SK-N-SH treated with all-trans-retinoic acid at 6 μM for 48 hours (cell line): ENCODE data around the gene CNPY4.

Source experiments
- ATAC-seq: fragments of 200-7000 bp; cut with Tn5 transposase; 3 replicates; pipeline ENCODE4 v1.9.1; 2020; ENCODE audit warnings: mild to moderate bottlenecking, moderate library complexity
- ARNTL ChIP-seq: fragments of 450-650 bp; formaldehyde crosslinking; IDR thresholded peaks from 2 replicates; pipeline ENCODE4 v1.5.0; 2020; ENCODE audit warnings: low read depth, mild to moderate bottlenecking, moderate library complexity, borderline replicate concordance
- BACH2 ChIP-seq: fragments of 250-450 bp; sonication (Bioruptor Pico); IDR thresholded peaks from 2 replicates; pipeline ENCODE4 v1.9.0; 2021; ENCODE audit warnings: mild to moderate bottlenecking, borderline replicate concordance
- CSDC2 ChIP-seq: fragments of 250-450 bp; sonication (Bioruptor Pico); IDR thresholded peaks from 2 replicates; pipeline ENCODE4 v1.5.0; 2020; ENCODE audit warnings: mild to moderate bottlenecking, moderate library complexity
- ESRRG ChIP-seq: fragments of 250-450 bp; sonication (Bioruptor Pico); IDR thresholded peaks from 2 replicates; pipeline ENCODE4 v1.6.1; 2021; ENCODE audit warnings: mild to moderate bottlenecking
- ISL1 ChIP-seq: fragments of 250-450 bp; sonication (Bioruptor Pico); IDR thresholded peaks from 2 replicates; pipeline ENCODE4 v2.1.2; 2022; ENCODE audit warnings: mild to moderate bottlenecking, moderate library complexity
- OSR1 ChIP-seq: fragments of 250-450 bp; sonication (Bioruptor Pico); IDR thresholded peaks from 2 replicates; pipeline ENCODE4 v1.8.0; 2022; ENCODE audit warnings: moderate library complexity, mild to moderate bottlenecking, inconsistent platforms
- PPARA ChIP-seq: fragments of 250-450 bp; sonication (Bioruptor Pico); IDR thresholded peaks from 2 replicates; pipeline ENCODE4 v1.5.0; 2020; ENCODE audit warnings: mild to moderate bottlenecking, borderline replicate concordance
- RARB ChIP-seq: fragments of 250-450 bp; sonication (Bioruptor Pico); IDR thresholded peaks from 2 replicates; pipeline ENCODE4 v1.8.0; 2021; ENCODE audit warnings: mild to moderate bottlenecking, moderate library complexity
- SNAI2 ChIP-seq: fragments of 250-450 bp; sonication (Bioruptor Pico); IDR thresholded peaks from 2 replicates; pipeline ENCODE4 v1.5.0; 2020; ENCODE audit warnings: mild to moderate bottlenecking, moderate library complexity
- TOX ChIP-seq: fragments of 250-450 bp; sonication (Bioruptor Pico); IDR thresholded peaks from 2 replicates; pipeline ENCODE4 v1.8.0; 2021; ENCODE audit warnings: mild to moderate bottlenecking, moderate library complexity, borderline replicate concordance
- ZC3H10 ChIP-seq: fragments of 250-450 bp; sonication (Bioruptor Pico); IDR thresholded peaks from 2 replicates; pipeline ENCODE4 v1.5.1; 2021; ENCODE audit warnings: mild to moderate bottlenecking, moderate library complexity
- ZFP3 ChIP-seq: fragments of 250-450 bp; sonication (Bioruptor Pico); IDR thresholded peaks from 2 replicates; pipeline ENCODE4 v1.5.0; 2020; ENCODE audit warnings: mild to moderate bottlenecking, moderate library complexity
- ZNF565 ChIP-seq: fragments of 450-650 bp; formaldehyde crosslinking; conservative IDR thresholded peaks from 2 replicates; pipeline ENCODE4 v1.5.0; 2020; ENCODE audit warnings: low read depth, mild to moderate bottlenecking, moderate library complexity
- ZNF70 ChIP-seq: fragments of 450-650 bp; formaldehyde crosslinking; IDR thresholded peaks from 2 replicates; pipeline ENCODE4 v1.5.0; 2020; ENCODE audit warnings: mild to moderate bottlenecking, moderate library complexity
- ZNF8 ChIP-seq: fragments of 450-650 bp; formaldehyde crosslinking; IDR thresholded peaks from 2 replicates; pipeline ENCODE4 v1.5.0; 2020; ENCODE audit warnings: mild to moderate bottlenecking, moderate library complexity
- TF ChIP-seq, protein P1 (sequence below): fragments of 250-450 bp; sonication (Bioruptor Pico); IDR thresholded peaks from 2 replicates; pipeline ENCODE4 v1.8.0; 2020; ENCODE audit warnings: mild to moderate bottlenecking, moderate library complexity, borderline replicate concordance
- TF ChIP-seq, protein P2 (sequence below): fragments of 250-450 bp; sonication (Bioruptor Pico); IDR thresholded peaks from 2 replicates; pipeline ENCODE4 v1.5.1; 2021; ENCODE audit warnings: mild to moderate bottlenecking, moderate library complexity
- TF ChIP-seq, protein P3 (sequence below): fragments of 250-450 bp; sonication (Bioruptor Pico); IDR thresholded peaks from 2 replicates; pipeline ENCODE4 v1.8.0; 2021; ENCODE audit warnings: low read depth, mild to moderate bottlenecking, moderate library complexity, borderline replicate concordance
- TF ChIP-seq, protein P4 (sequence below): fragments of 250-450 bp; sonication (Bioruptor Pico); IDR thresholded peaks from 2 replicates; pipeline ENCODE4 v1.5.0; 2020; ENCODE audit warnings: mild to moderate bottlenecking, moderate library complexity

Gene CNPY4

DNA sequence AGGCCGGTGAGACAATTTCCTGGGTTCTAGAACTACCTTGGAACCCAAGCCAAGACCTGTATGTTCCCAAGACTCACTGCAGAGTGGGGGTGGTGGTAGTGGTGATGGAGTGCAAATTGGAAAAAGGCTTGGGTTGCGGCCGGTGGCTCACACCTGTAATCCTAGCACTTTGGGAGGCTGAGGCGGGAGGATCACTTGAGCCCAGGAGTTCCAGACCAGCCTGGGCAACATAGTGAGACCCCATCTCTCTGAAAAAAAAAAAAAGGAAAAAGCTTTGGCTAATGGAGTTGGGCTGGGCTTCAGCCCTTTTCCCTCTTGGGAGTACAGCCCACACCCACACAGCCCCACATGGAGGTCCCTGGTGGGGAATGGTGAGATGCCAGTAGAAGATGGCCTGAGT is 13.9 kb upstream of the CNPY4 start:
- TF ChIP-seq, protein P1, sequence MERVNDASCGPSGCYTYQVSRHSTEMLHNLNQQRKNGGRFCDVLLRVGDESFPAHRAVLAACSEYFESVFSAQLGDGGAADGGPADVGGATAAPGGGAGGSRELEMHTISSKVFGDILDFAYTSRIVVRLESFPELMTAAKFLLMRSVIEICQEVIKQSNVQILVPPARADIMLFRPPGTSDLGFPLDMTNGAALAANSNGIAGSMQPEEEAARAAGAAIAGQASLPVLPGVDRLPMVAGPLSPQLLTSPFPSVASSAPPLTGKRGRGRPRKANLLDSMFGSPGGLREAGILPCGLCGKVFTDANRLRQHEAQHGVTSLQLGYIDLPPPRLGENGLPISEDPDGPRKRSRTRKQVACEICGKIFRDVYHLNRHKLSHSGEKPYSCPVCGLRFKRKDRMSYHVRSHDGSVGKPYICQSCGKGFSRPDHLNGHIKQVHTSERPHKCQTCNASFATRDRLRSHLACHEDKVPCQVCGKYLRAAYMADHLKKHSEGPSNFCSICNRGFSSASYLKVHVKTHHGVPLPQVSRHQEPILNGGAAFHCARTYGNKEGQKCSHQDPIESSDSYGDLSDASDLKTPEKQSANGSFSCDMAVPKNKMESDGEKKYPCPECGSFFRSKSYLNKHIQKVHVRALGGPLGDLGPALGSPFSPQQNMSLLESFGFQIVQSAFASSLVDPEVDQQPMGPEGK (CRISPR knock-in tag), result no peak
- TF ChIP-seq OSR1 (CRISPR knock-in tag) (no peak), ZNF565 (CRISPR knock-in tag) (no peak), ZFP3 (CRISPR knock-in tag) (no peak), CSDC2 (CRISPR knock-in tag) (no peak), ZNF8 (CRISPR knock-in tag) (no peak), PPARA (no peak), RARB (CRISPR knock-in tag) (no peak), SNAI2 (CRISPR knock-in tag) (no peak), ESRRG (no peak)
- TF ChIP-seq, protein P2, sequence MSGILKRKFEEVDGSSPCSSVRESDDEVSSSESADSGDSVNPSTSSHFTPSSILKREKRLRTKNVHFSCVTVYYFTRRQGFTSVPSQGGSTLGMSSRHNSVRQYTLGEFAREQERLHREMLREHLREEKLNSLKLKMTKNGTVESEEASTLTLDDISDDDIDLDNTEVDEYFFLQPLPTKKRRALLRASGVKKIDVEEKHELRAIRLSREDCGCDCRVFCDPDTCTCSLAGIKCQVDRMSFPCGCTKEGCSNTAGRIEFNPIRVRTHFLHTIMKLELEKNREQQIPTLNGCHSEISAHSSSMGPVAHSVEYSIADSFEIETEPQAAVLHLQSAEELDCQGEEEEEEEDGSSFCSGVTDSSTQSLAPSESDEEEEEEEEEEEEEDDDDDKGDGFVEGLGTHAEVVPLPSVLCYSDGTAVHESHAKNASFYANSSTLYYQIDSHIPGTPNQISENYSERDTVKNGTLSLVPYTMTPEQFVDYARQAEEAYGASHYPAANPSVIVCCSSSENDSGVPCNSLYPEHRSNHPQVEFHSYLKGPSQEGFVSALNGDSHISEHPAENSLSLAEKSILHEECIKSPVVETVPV (CRISPR knock-in tag), result no peak
- no peak for ATAC-seq

DNA sequence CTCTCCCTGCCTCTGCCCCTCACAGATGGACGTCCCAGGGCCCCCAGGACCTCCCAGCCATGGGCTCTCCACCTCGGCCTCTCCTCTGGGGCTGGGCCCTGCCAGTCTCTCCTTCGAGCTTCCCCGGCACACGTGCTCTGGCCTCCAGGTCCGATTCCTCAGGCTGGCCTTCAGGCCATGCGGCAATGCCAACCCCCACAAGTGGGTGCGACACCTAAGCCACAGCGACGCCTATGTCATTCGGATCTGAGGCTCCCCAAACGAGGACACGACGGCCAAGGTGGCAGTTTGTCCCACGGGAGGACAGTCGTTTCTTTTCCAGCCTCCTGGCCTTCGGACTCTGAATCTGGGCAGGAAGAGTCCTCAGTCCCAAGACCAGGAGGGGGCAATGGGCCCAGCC is 12.8 kb upstream of the CNPY4 start:
- no peak for ATAC-seq
- TF ChIP-seq ZNF70 (no peak), ARNTL (CRISPR knock-in tag) (no peak), TOX (CRISPR knock-in tag) (no peak), ZNF8 (CRISPR knock-in tag) (no peak), OSR1 (CRISPR knock-in tag) (no peak), ZFP3 (CRISPR knock-in tag) (no peak), SNAI2 (CRISPR knock-in tag) (no peak)
- TF ChIP-seq, protein P3, sequence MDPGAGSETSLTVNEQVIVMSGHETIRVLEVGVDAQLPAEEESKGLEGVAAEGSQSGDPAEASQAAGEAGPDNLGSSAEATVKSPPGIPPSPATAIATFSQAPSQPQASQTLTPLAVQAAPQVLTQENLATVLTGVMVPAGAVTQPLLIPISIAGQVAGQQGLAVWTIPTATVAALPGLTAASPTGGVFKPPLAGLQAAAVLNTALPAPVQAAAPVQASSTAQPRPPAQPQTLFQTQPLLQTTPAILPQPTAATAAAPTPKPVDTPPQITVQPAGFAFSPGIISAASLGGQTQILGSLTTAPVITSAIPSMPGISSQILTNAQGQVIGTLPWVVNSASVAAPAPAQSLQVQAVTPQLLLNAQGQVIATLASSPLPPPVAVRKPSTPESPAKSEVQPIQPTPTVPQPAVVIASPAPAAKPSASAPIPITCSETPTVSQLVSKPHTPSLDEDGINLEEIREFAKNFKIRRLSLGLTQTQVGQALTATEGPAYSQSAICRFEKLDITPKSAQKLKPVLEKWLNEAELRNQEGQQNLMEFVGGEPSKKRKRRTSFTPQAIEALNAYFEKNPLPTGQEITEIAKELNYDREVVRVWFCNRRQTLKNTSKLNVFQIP (CRISPR knock-in tag), result no peak
- TF ChIP-seq, protein P2 (CRISPR knock-in tag), result no peak
- TF ChIP-seq, protein P1 (CRISPR knock-in tag), result no peak
- TF ChIP-seq, protein P4, sequence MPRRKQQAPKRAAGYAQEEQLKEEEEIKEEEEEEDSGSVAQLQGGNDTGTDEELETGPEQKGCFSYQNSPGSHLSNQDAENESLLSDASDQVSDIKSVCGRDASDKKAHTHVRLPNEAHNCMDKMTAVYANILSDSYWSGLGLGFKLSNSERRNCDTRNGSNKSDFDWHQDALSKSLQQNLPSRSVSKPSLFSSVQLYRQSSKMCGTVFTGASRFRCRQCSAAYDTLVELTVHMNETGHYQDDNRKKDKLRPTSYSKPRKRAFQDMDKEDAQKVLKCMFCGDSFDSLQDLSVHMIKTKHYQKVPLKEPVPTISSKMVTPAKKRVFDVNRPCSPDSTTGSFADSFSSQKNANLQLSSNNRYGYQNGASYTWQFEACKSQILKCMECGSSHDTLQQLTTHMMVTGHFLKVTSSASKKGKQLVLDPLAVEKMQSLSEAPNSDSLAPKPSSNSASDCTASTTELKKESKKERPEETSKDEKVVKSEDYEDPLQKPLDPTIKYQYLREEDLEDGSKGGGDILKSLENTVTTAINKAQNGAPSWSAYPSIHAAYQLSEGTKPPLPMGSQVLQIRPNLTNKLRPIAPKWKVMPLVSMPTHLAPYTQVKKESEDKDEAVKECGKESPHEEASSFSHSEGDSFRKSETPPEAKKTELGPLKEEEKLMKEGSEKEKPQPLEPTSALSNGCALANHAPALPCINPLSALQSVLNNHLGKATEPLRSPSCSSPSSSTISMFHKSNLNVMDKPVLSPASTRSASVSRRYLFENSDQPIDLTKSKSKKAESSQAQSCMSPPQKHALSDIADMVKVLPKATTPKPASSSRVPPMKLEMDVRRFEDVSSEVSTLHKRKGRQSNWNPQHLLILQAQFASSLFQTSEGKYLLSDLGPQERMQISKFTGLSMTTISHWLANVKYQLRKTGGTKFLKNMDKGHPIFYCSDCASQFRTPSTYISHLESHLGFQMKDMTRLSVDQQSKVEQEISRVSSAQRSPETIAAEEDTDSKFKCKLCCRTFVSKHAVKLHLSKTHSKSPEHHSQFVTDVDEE (CRISPR knock-in tag), result no peak

DNA sequence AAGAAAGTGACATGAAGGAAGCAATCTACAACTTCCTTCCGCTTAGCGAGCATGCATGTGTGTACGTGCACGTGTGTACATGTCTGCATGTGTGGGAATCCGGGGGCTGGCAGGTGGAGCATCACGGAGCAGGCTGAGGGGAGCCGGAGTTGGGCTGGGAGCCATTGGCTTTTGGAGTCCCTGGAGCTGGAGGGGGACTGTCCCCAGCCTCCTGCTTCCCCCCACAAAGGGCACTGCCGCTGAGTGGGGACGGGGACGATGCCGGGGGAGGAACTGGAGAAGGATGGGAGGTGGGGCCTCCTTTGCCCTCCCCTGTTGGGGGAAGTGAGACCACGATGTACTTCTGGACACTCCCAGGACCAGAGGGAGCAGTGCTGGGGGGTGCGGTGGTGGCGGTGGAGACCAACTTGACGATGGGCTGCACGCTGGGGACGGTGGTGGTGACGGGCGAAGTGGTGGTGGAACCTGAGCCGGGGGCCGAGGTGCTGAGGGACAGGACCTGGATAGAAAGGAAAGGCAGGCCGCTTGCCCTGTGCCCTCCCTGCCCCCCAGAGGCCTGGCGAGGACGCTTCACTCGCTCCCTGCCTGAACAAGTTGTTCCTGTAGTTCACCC is 12.2 kb upstream of the CNPY4 start:
- no peak for ATAC-seq
- TF ChIP-seq ISL1 (no peak), ZNF70 (no peak), BACH2 (CRISPR knock-in tag) (no peak), RARB (CRISPR knock-in tag) (no peak), TOX (CRISPR knock-in tag) (no peak), ZC3H10 (CRISPR knock-in tag) (no peak), PPARA (no peak)
- TF ChIP-seq, protein P1 (CRISPR knock-in tag), result no peak
- TF ChIP-seq, protein P2 (CRISPR knock-in tag), result no peak
- TF ChIP-seq, protein P3 (CRISPR knock-in tag), result no peak
